Stomach (tissue), 4 donors: ENCODE data around the gene GLRX5.

ENCODE experiments used
- POLR2A ChIP-seq, 4 donors: fragments of 450-650 bp; IDR thresholded peaks; one replicate each; pipeline ENCODE4 v1.6.1; 2016; ENCODE audit warnings: antibody characterized with exemption in 4 of 4, control low read depth in 2 of 4, mild to moderate bottlenecking in 1 of 4, moderate library complexity in 1 of 4
- POLR2AphosphoS5 ChIP-seq, 3 donors: sonication (generic); formaldehyde crosslinking; IDR thresholded peaks; one replicate each; pipeline ENCODE4 v1.6.1; 2016; ENCODE audit warnings: antibody characterized with exemption in 3 of 3

GRCh38 chr14:95526483-95527386 lies 8.1 kb upstream of the GLRX5 start:
- TF ChIP-seq POLR2A (IDR thresholded peaks at IDR 0.05), result no peak
- TF ChIP-seq POLR2AphosphoS5 (IDR thresholded peaks at IDR 0.05), result no peak
